ENCODE measurements around the gene HOXC10. TPM values are rescaled to one million over a fixed set of nuclear protein-coding genes. Genes with fewer than 3 reads are reported as not detected.
A peak's percentile ranks its signal among the peaks of the same experiment; 100 is the strongest.

HOXC10 gene
- total RNA-seq, 3 donors from 2014 or later (not counting 1 experiment from before 2014, with no cell fraction given), result not detected

GRCh38 chr12:54030442-54030801, 45.5 kb downstream of the HOXC10 start:
- Mint-ChIP-seq H3K27me3 (ENCODE audit: low read depth in 2 of 2) (peaks cover 79 to 93% of the 10 kb centered on the region in 2 donors), H3K4me1 (peaks cover 23 to 32% of the 10 kb centered on the region in 2 donors), H3K36me3 (no peaks in the 10 kb centered on the region), H3K9me3 (peaks cover 0 to 2% of the 10 kb centered on the region in 2 donors), H3K27ac (no peak overlapping the region), H3K4me3 (peak overlapping the region; percentile 17)
- H3K27me3 ChIP-seq (ENCODE audit: control insufficient read depth, insufficient read depth, low read length), result peaks cover 86% of the 10 kb centered on the region
- DNase-seq (no peak), ATAC-seq (no peak)
- 29% methylated on average over 1 of the region's 7 CpGs for WGBS (ENCODE audit: insufficient coverage)
- intact Hi-C loops (cut with micrococcal nuclease), result loop anchor here (5.0 to 10.0 kb wide), 2 partner anchors 33 to 54 kb away; no protein-coding TSS in a partner anchor
- no peaks in the 10 kb centered on the region for H3K36me3 ChIP-seq (ENCODE audit: control insufficient read depth, insufficient read depth, low read length)
- H3K4me3 ChIP-seq (ENCODE audit: low read length), result no peak overlapping the region
- H3K27ac ChIP-seq (ENCODE audit: low read length), result no peak overlapping the region
- H3K4me1 ChIP-seq (ENCODE audit: control insufficient read depth, insufficient read depth, low read length), result peaks cover 29% of the 10 kb centered on the region
- no peak for TF ChIP-seq CTCF (IDR thresholded peaks at IDR 0.05)
- peaks cover 9% of the 10 kb centered on the region for H3K9me3 ChIP-seq (ENCODE audit: control insufficient read depth, insufficient read depth, low read length)

GRCh38 chr12:54030889-54031471, 46.0 kb downstream of the HOXC10 start:
- no peak overlapping the region for H3K4me3 ChIP-seq (ENCODE audit: low read length)
- Mint-ChIP-seq H3K36me3 (no peaks in the 10 kb centered on the region), H3K4me1 (peaks cover 23 to 32% of the 10 kb centered on the region in 2 donors)

GRCh38 chr12:54031480-54031879, 46.5 kb downstream of the HOXC10 start:
- H3K27ac ChIP-seq (ENCODE audit: low read length), result no peak overlapping the region
- Mint-ChIP-seq H3K4me3 (no peak overlapping the region), H3K27me3 (ENCODE audit: low read depth in 2 of 2) (peaks cover 78 to 91% of the 10 kb centered on the region in 2 donors), H3K9me3 (peaks cover 0 to 2% of the 10 kb centered on the region in 2 donors), H3K4me1 (peaks cover 23 to 32% of the 10 kb centered on the region in 2 donors), H3K27ac (no peak overlapping the region), H3K36me3 (no peaks in the 10 kb centered on the region)
- H3K36me3 ChIP-seq (ENCODE audit: control insufficient read depth, insufficient read depth, low read length), result no peaks in the 10 kb centered on the region
- H3K27me3 ChIP-seq (ENCODE audit: control insufficient read depth, insufficient read depth, low read length), result peaks cover 88% of the 10 kb centered on the region
- DNase-seq (no peak), ATAC-seq (no peak)
- H3K9me3 ChIP-seq (ENCODE audit: control insufficient read depth, insufficient read depth, low read length), result peaks cover 9% of the 10 kb centered on the region
- intact Hi-C loops (cut with micrococcal nuclease), result loop anchor here (5.0 to 10.0 kb wide), 2 partner anchors 34 to 53 kb away; no protein-coding TSS in a partner anchor
- no peak for TF ChIP-seq CTCF (IDR thresholded peaks at IDR 0.05)
- H3K4me3 ChIP-seq (ENCODE audit: low read length), result no peak overlapping the region
- WGBS (ENCODE audit: insufficient coverage), result 41% methylated on average over 11 of the region's 16 CpGs
- peaks cover 29% of the 10 kb centered on the region for H3K4me1 ChIP-seq (ENCODE audit: control insufficient read depth, insufficient read depth, low read length)

More at GRCh38 chr12:54030889-54031471, 46.0 kb downstream of the HOXC10 start:
- WGBS (ENCODE audit: insufficient coverage), result 6% methylated on average over 46 of the region's 46 CpGs
- Mint-ChIP-seq H3K27me3 (ENCODE audit: low read depth in 2 of 2) (peaks cover 79 to 93% of the 10 kb centered on the region in 2 donors), H3K27ac (no peak overlapping the region), H3K9me3 (peaks cover 0 to 2% of the 10 kb centered on the region in 2 donors), H3K4me3 (no peak overlapping the region)
- H3K27me3 ChIP-seq (ENCODE audit: control insufficient read depth, insufficient read depth, low read length), result peaks cover 88% of the 10 kb centered on the region
- no peak for DNase-seq
- no peak overlapping the region for H3K27ac ChIP-seq (ENCODE audit: low read length)
- peaks cover 29% of the 10 kb centered on the region for H3K4me1 ChIP-seq (ENCODE audit: control insufficient read depth, insufficient read depth, low read length)
- intact Hi-C loops (cut with micrococcal nuclease), result loop anchor here (5.0 to 10.0 kb wide), 2 partner anchors 34 to 54 kb away; no protein-coding TSS in a partner anchor
- no peak for ATAC-seq
- no peaks in the 10 kb centered on the region for H3K36me3 ChIP-seq (ENCODE audit: control insufficient read depth, insufficient read depth, low read length)
- no peak for TF ChIP-seq CTCF (IDR thresholded peaks at IDR 0.05)
- peaks cover 9% of the 10 kb centered on the region for H3K9me3 ChIP-seq (ENCODE audit: control insufficient read depth, insufficient read depth, low read length)

All from natural killer cell (primary cell).